Stimulated activated CD8-positive, alpha-beta memory T cell treated with anti-CD3 and anti-CD28 coated beads, Interleukin-15, amount 100 ng/mL, for 1 hour (primary cell): ENCODE measurements around the gene CLPTM1.
"Not testable (repeated sequence)": the region's sequence is repeated elsewhere in the genome, so short reads cannot be mapped to it uniquely, and the experiment has no call there.

Experiments used
- DNase-seq: peaks from one replicate; pipeline ENCODE4 v3.0.0-alpha.2; 2020; ENCODE audit warnings: low read depth

CLPTM1 gene, protein sequence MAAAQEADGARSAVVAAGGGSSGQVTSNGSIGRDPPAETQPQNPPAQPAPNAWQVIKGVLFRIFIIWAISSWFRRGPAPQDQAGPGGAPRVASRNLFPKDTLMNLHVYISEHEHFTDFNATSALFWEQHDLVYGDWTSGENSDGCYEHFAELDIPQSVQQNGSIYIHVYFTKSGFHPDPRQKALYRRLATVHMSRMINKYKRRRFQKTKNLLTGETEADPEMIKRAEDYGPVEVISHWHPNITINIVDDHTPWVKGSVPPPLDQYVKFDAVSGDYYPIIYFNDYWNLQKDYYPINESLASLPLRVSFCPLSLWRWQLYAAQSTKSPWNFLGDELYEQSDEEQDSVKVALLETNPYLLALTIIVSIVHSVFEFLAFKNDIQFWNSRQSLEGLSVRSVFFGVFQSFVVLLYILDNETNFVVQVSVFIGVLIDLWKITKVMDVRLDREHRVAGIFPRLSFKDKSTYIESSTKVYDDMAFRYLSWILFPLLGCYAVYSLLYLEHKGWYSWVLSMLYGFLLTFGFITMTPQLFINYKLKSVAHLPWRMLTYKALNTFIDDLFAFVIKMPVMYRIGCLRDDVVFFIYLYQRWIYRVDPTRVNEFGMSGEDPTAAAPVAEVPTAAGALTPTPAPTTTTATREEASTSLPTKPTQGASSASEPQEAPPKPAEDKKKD

DNA sequence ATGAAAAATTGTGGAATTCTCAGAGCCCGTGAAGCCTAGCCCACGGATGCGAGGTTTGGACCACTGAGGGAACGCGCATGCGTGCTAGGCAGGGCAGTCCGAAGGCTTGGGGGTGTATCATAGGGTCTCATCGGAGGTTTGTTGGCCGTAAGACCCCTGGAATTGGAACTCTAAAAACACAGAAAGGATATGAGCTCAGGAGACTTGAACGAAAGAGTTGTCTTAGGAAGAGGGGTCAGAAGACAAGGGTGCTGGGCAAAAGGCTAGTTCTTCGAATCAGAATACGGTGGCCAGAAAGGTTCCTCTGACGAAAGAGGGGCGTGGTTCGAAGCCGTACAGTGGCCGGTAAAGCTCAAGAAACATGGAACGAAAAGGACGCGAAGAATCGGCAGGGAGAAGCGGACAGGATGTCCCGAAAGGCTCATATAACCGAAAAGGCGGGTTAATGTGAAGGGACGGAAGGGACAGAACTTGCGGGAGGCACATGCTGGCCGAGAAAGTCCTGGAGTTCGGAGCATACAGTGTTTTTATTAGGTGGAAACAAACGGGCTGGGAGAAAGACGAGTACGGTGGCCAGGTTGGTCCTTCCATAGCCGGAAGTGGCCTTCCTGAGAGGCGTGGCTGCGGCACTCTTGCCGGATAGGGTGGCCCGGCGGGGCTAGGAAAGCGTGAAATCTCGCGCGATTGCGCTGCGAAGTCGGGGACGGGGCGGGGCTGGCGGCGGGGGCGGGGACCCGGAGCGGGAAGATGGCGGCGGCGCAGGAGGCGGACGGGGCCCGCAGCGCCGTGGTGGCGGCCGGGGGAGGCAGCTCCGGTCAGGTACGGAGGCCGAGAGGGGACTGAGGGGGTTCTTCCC lies at the start of gene CLPTM1:
Gene CLPTM1, plus strand, starts transcription at position 732 of the 856 bp plus-strand sequence. Its CDS starts 16 bp downstream, at position 748.
- peak; percentile 95 for DNase-seq

DNA sequence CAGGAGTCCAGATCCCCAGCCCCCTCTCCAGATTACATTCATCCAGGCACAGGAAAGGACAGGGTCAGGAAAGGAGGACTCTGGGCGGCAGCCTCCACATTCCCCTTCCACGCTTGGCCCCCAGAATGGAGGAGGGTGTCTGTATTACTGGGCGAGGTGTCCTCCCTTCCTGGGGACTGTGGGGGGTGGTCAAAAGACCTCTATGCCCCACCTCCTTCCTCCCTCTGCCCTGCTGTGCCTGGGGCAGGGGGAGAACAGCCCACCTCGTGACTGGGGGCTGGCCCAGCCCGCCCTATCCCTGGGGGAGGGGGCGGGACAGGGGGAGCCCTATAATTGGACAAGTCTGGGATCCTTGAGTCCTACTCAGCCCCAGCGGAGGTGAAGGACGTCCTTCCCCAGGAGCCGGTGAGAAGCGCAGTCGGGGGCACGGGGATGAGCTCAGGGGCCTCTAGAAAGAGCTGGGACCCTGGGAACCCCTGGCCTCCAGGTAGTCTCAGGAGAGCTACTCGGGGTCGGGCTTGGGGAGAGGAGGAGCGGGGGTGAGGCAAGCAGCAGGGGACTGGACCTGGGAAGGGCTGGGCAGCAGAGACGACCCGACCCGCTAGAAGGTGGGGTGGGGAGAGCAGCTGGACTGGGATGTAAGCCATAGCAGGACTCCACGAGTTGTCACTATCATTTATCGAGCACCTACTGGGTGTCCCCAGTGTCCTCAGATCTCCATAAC lies 49.6 kb upstream of the CLPTM1 start, which contains the start of gene APOE:
Gene APOE, plus strand, starts transcription at position 360 of the 724 bp plus-strand sequence. CDS start 829 bp downstream, outside the sequence.
- no peak for DNase-seq

DNA sequence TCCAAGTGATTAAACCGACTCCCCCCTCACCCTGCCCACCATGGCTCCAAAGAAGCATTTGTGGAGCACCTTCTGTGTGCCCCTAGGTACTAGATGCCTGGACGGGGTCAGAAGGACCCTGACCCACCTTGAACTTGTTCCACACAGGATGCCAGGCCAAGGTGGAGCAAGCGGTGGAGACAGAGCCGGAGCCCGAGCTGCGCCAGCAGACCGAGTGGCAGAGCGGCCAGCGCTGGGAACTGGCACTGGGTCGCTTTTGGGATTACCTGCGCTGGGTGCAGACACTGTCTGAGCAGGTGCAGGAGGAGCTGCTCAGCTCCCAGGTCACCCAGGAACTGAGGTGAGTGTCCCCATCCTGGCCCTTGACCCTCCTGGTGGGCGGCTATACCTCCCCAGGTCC lies 47.6 kb upstream of the CLPTM1 start:
- DNase-seq: no peak

DNA sequence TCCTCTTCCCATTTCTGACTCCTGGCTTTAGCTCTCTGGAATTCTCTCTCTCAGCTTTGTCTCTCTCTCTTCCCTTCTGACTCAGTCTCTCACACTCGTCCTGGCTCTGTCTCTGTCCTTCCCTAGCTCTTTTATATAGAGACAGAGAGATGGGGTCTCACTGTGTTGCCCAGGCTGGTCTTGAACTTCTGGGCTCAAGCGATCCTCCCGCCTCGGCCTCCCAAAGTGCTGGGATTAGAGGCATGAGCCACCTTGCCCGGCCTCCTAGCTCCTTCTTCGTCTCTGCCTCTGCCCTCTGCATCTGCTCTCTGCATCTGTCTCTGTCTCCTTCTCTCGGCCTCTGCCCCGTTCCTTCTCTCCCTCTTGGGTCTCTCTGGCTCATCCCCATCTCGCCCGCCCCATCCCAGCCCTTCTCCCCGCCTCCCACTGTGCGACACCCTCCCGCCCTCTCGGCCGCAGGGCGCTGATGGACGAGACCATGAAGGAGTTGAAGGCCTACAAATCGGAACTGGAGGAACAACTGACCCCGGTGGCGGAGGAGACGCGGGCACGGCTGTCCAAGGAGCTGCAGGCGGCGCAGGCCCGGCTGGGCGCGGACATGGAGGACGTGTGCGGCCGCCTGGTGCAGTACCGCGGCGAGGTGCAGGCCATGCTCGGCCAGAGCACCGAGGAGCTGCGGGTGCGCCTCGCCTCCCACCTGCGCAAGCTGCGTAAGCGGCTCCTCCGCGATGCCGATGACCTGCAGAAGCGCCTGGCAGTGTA lies 46.9 kb upstream of the CLPTM1 start:
- no peak for DNase-seq

DNA sequence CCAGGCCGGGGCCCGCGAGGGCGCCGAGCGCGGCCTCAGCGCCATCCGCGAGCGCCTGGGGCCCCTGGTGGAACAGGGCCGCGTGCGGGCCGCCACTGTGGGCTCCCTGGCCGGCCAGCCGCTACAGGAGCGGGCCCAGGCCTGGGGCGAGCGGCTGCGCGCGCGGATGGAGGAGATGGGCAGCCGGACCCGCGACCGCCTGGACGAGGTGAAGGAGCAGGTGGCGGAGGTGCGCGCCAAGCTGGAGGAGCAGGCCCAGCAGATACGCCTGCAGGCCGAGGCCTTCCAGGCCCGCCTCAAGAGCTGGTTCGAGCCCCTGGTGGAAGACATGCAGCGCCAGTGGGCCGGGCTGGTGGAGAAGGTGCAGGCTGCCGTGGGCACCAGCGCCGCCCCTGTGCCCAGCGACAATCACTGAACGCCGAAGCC lies 46.3 kb upstream of the CLPTM1 start:
- no peak for DNase-seq

DNA sequence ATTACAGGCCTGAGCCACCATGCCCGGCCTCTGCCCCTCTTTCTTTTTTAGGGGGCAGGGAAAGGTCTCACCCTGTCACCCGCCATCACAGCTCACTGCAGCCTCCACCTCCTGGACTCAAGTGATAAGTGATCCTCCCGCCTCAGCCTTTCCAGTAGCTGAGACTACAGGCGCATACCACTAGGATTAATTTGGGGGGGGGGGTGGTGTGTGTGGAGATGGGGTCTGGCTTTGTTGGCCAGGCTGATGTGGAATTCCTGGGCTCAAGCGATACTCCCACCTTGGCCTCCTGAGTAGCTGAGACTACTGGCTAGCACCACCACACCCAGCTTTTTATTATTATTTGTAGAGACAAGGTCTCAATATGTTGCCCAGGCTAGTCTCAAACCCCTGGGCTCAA lies 45.4 kb upstream of the CLPTM1 start:
- no peak for DNase-seq

DNA sequence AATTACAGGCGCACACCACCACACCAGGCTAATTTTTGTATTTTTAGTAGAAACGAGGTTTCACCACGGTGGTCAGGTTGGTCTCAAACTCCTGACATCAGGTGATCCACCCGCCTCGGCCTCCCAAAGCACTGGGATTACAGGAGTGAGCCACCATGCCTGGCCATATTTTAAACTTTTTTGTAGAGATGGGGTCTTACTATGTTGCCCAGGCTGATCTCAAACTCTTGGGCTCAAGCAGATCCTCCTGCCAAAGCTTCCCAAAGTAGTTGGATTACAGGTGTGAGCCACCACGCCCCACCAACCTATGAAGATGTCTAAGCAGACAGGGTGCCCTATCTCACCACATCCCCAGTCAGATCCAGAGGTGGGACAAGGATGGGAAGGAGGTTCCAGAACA lies 43.3 kb upstream of the CLPTM1 start:
- not testable (repeated sequence) for DNase-seq

DNA sequence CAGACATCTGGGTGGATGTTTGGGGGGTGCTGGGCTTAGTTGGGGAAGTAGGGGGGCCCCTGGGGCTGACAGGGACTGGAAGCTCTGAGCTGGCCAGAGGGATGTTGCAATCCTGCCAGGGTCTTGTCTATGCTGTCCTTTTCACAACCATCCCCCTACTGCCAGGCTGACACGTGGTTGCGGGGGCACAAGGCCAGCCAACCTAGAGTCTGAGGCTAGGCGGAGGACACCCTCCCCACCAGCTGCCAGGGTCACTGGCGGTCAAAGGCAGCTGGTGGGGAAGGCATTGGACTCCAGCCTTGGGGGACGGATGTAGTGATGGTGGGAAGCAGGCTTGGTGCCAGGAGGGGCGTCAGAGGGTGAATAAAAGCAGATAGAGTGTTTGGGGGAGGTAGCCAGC lies 42.3 kb upstream of the CLPTM1 start:
- no peak for DNase-seq

DNA sequence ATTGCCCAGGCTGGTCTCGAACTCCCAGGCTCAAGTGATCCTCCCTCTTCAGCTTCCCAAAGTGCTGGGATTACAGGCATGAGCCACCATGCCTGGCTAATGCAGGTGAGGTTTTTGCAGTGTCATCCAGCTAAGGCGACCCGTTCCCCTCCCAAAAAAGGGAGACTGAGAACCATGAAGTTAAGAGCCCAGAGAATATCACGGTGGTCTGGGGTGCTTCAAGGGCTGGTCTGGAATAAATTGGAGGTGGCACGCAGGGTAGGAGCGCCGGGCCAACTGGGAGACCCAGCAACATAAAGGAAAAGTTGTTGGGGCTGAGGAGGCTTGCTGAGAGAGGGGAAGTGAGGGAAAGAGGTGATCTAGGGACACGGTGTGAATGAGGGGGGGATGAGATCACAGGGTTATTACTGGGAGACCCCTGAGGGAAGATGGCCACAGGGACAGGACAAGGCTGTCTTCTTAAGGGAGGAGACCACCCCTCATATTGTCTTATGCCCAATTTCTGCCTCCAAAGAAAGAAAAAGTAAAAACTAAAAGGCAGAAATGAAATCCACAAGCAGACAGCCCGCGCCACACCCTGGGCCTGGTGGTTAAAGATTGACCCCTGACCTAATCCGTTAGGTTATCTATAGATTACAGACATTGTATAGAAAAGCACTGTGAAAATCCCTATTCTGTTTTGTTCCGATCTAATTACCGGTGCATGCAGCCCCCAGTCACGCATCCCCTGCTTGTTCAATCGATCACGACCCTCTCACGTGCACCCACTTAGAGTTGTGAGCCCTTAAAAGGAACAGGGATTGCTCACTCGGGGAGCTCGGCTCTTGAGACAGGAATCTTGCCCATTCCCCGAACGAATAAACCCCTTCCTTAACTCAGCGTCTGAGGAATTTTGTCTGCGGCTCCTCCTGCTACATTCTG lies 41.4 kb upstream of the CLPTM1 start:
- not testable (repeated sequence) for DNase-seq

DNA sequence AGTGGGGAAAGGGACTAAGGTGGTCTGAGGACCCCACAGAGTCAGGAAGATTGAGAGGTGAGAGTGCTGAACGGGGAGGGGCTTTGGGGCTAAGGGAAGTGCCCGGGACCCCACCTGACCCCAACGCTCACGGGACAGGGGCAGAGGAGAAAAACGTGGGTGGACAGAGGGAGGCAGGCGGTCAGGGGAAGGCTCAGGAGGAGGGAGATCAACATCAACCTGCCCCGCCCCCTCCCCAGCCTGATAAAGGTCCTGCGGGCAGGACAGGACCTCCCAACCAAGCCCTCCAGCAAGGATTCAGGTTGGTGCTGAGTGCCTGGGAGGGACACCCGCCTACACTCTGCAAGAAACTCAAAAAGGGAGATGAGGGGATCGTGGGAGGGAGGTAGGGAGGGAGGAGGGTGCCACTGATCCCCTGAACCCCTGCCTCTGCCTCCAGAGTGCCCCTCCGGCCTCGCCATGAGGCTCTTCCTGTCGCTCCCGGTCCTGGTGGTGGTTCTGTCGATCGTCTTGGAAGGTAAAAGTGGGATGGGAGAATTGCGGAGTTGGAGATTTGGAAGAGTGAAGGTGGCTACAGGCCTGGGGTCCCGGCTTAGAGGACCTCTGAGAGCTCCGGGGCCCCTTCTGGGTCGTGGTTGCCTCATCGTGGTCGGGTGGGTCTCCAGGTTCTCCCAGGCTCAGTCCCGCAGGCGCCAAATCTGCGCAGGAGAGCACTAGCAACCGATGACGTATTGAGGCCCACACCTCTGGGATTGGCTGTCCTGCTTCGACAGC lies 40.6 kb upstream of the CLPTM1 start, which contains the start of gene APOC1:
Gene APOC1, plus strand, starts transcription at position 176 of the 774 bp plus-strand sequence. Its CDS starts 284 bp downstream, at position 460.
- DNase-seq: peak; percentile 48

DNA sequence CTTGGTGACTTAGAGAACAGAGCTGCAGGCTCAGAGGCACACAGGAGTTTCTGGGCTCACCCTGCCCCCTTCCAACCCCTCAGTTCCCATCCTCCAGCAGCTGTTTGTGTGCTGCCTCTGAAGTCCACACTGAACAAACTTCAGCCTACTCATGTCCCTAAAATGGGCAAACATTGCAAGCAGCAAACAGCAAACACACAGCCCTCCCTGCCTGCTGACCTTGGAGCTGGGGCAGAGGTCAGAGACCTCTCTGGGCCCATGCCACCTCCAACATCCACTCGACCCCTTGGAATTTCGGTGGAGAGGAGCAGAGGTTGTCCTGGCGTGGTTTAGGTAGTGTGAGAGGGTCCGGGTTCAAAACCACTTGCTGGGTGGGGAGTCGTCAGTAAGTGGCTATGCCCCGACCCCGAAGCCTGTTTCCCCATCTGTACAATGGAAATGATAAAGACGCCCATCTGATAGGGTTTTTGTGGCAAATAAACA lies 30.9 kb upstream of the CLPTM1 start:
- no peak for DNase-seq

DNA sequence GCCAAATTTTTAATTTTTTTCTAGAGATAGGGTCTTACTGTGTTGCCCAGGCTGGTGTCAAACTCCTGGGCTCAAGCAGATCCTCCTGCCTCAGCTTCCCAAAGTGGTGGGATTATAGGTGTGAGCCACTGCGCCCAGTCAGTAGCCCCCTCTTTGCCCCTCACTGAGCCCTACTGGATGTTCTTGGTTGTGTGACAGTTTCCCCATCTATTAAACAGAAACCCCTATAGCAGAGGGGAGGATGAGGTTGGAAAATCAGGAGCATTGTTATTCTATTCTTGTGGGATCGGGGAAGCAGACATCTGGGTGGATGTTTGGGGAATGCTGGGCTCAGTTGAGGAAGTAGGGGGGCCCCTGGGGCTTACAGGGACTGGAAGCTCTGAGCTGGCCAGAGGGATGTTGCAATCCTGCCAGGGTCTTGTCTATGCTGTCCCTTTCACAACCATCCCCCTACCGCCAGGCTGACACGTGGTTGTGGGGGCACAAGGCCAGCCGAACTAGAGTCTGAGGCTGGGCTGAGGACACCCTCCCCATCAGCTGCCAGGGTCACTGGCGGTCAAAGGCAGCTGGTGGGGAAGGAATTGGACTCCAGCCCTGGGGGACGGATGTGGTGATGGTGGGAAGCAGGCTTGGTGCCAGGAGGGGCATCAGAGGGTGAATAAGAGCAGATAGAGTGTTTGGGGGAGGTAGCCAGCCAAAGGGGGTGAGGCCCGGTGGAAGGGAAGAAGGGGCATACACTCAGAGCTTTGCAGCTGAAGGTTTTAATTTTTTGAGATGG lies 29.9 kb upstream of the CLPTM1 start:
- no peak for DNase-seq

DNA sequence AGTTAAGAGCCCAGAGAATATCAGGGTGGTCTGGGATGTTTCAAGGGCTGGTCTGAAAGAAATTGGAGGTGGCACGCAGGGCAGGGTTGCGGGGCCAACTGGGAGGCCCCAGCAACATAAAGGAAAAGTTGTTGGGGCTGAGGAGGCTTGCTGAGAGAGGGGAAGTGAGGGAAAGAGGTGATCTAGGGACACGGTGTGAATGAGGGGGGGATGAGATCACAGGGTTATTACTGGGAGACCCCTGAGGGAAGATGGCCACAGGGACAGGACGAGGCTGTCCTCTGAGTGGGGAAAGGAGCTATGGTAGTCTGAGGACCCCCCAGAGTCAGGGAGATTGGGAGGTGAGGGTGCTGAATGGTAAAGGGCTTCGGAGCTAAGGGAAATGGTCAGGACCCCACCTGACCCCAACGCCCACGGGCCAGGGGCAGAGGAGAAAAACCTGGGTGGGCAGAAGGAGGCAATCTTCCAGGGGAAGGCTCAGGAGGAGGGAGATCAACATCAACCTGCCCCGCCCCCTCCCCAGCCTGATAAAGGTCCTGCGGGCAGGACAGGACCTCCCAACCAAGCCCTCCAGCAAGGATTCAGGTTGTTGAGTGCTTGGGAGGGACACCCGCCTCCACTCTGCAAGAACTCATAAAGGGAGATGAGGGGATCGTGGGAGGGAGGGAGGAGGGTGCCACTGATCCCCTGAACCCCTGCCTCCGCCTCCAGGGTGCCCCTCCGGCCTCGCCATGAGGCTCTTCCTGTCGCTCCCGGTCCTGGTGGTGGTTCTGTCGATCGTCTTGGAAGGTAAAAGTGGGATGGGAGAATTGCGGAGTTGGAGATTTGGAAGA lies 28.7 kb upstream of the CLPTM1 start:
- not testable (repeated sequence) for DNase-seq

DNA sequence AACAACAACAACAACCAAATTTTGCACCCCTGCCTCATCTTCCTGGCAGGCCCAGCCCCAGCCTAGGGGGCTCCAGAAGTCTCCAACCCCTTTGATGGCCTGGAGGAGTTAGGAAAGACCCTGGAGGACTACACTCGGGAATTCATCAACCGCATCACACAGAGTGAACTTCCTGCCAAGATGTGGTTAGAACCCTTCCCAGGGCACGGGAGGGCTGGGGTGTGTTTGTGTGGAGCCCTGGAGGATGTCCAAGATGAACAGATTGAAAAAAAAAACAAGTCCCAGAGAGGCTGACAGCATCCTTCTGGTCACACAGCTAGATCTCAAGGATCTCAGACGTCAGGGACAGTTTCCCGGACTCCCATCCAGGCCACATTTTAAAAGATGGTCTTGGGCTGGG lies 27.4 kb upstream of the CLPTM1 start:
- DNase-seq: no peak

DNA sequence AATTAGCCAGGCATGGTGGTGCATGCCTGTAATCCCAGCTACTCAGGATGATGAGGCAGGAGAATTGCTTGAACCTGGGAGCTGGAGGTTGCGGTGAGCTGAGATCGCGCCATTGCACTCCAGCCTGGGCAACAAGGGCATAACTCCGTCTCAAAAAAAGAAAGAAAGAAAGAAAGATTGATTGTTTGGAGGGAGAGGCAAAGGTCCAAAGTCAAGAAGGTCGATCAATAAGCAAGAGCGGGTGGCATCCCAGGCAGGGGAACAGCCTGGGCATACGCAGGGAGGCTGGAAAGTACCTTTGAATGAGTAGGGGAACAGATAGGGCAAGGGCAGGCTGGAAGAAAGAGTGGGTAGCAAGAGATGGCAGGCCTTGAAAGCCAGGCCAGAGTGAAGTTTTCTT lies 25.1 kb upstream of the CLPTM1 start:
- DNase-seq: no peak

DNA sequence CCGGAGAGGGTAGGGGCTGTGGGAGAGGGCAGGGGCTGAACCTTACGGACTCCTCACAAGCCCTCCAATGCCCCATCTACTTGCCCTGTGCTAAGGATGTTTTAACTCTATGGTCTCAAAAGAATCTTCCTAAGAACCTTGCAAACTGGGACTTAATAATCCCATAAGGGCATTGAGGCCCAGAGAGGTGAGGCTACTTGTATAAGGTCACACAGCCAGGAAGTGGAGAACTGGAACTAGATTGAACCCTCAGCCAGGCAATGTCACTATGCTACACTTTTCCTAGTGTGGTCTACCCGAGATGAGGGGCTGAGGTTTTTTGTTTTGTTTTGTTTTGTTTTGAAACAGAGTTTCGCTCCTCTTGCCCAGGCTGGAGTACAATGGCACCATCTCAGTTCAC lies 23.6 kb upstream of the CLPTM1 start:
- no peak for DNase-seq

DNA sequence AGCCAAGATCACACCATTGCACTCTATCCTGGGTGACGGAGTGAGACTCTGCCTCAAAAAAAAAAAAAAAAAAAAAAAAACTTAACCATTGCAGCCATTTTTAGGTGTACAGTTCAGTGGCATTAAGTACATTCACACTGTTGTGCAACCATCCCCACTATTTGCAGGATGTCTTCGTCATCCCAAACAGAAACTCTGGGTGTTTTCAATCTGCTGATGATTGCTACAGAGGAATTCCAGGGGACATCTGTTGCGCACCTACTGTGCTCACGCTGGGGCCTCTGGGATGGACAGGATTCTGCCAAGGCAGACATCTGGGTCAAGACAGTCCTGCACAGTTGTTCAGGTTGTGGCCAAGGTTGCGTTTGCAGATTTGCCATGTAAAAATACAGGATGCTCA lies 15.5 kb upstream of the CLPTM1 start:
- no peak for DNase-seq
